Measurements from ENCODE around the gene DPH1.

DPH1 gene

GRCh38 chr17:1989135-1989534, 40.8 kb upstream of the DPH1 start:
- Histone ChIP-seq H3K9me3 (no peaks in the 10 kb centered on the region), H3K4me1 (no peaks in the 10 kb centered on the region), H3K36me3 (no peaks in the 10 kb centered on the region), H3K4me3 (ENCODE audit: low read depth, low read length) (no peak overlapping the region), H3K27me3 (no peaks in the 10 kb centered on the region)
- no peak for TF ChIP-seq CTCF (IDR thresholded peaks at IDR 0.05; ENCODE audit: low read depth, low read length)
- no peak for DNase-seq

GRCh38 chr17:1992541-1992940, 37.4 kb upstream of the DPH1 start:
- DNase-seq = no peak
- Histone ChIP-seq H3K27me3 (no peaks in the 10 kb centered on the region), H3K4me1 (no peaks in the 10 kb centered on the region; the same call in 1 of the 2 replicates), H3K4me3 (ENCODE audit: low read depth, low read length) (no peak overlapping the region), H3K9me3 (no peaks in the 10 kb centered on the region), H3K36me3 (no peaks in the 10 kb centered on the region)
- no peak for TF ChIP-seq CTCF (IDR thresholded peaks at IDR 0.05; ENCODE audit: low read depth, low read length)

GRCh38 chr17:1994707-1995106, 35.2 kb upstream of the DPH1 start:
- TF ChIP-seq CTCF (IDR thresholded peaks at IDR 0.05; ENCODE audit: low read depth, low read length) = no peak
- H3K36me3 ChIP-seq = no peaks in the 10 kb centered on the region
- no peaks in the 10 kb centered on the region for H3K9me3 ChIP-seq
- no peak overlapping the region for H3K4me3 ChIP-seq (ENCODE audit: low read depth, low read length)
- DNase-seq = no peak
- H3K4me1 ChIP-seq = no peaks in the 10 kb centered on the region; the same call in 1 of the 2 replicates
- no peaks in the 10 kb centered on the region for H3K27me3 ChIP-seq

- no peak for TF ChIP-seq CTCF (IDR thresholded peaks at IDR 0.05; ENCODE audit: low read depth, low read length)
- Histone ChIP-seq H3K9me3 (no peaks in the 10 kb centered on the region), H3K4me3 (ENCODE audit: low read depth, low read length) (no peak overlapping the region), H3K4me1 (no peaks in the 10 kb centered on the region; the same call in 1 of the 2 replicates), H3K27me3 (no peaks in the 10 kb centered on the region), H3K36me3 (no peaks in the 10 kb centered on the region)
- no peak for DNase-seq
Observed at GRCh38 chr17:1995321-1995892, 34.5 kb upstream of the DPH1 start.

GRCh38 chr17:1995907-1996799, 33.8 kb upstream of the DPH1 start:
- Histone ChIP-seq H3K27me3 (no peaks in the 10 kb centered on the region), H3K4me1 (no peaks in the 10 kb centered on the region; the same call in 1 of the 2 replicates), H3K9me3 (no peaks in the 10 kb centered on the region), H3K4me3 (ENCODE audit: low read depth, low read length) (no peak overlapping the region), H3K36me3 (no peaks in the 10 kb centered on the region)
- no peak for TF ChIP-seq CTCF (IDR thresholded peaks at IDR 0.05; ENCODE audit: low read depth, low read length)
- DNase-seq = no peak

- no peak for TF ChIP-seq CTCF (IDR thresholded peaks at IDR 0.05; ENCODE audit: low read depth, low read length)
- no peaks in the 10 kb centered on the region for H3K36me3 ChIP-seq
- no peaks in the 10 kb centered on the region; the same call in 1 of the 2 replicates for H3K4me1 ChIP-seq
- no peaks in the 10 kb centered on the region for H3K27me3 ChIP-seq
- peak; percentile 40 for DNase-seq
- H3K4me3 ChIP-seq (ENCODE audit: low read depth, low read length) = no peak overlapping the region
- H3K9me3 ChIP-seq = no peaks in the 10 kb centered on the region
Observed at GRCh38 chr17:1996800-1997288, 33.1 kb upstream of the DPH1 start.

All from BE2C (cell line).